Tibial nerve (tissue), 4 donors: Measurements from ENCODE around the gene ZMYND12. TPM values are rescaled to one million over a fixed set of nuclear protein-coding genes. Genes with fewer than 3 reads are reported as not detected.

Source experiments
- DNase-seq, 2 donors: peaks; one replicate each; pipeline ENCODE4 v3.0.0-alpha.2; 2019; ENCODE audit warnings: low spot score in 2 of 2
- H3K27ac ChIP-seq, 4 donors: fragments of 200-600 bp; sonication (generic) in 3 of 4; one replicate each; pipeline ENCODE4 v1.5.1; 2017 to 2019; ENCODE audit warnings: mild to moderate bottlenecking in 1 of 4
- H3K27me3 ChIP-seq, 2 donors: fragments of 200-600 bp; sonication (generic) in 1 of 2; one replicate each; pipeline versions ENCODE4 v1.5.1 to v1.6.0; 2017 to 2019
- H3K36me3 ChIP-seq, 3 donors: fragments of 200-600 bp; sonication (generic); one replicate each; pipeline ENCODE4 v1.5.1; 2018 to 2019
- H3K4me1 ChIP-seq, 4 donors: fragments of 200-600 bp; sonication (generic) in 3 of 4; one replicate each; pipeline ENCODE4 v1.5.1; 2017 to 2019
- H3K4me3 ChIP-seq, 4 donors: fragments of 200-600 bp; sonication (generic) in 3 of 4; one replicate each; pipeline ENCODE4 v1.5.1; 2017 to 2019; ENCODE audit warnings: mild to moderate bottlenecking in 1 of 4, moderate library complexity in 1 of 4
- H3K9me3 ChIP-seq, 4 donors: fragments of 200-600 bp; sonication (generic) in 3 of 4; one replicate each; pipeline ENCODE4 v1.5.1; 2017 to 2019
- CTCF ChIP-seq, 5 experiments: fragments of 200-600 bp in 3 of 5; fragments of 450-650 bp in 2 of 5; sonication (generic) in 3 of 5; IDR thresholded peaks; one replicate each; pipeline ENCODE4 v1.5.1; 2016 to 2019; ENCODE audit warnings: antibody characterized with exemption in 5 of 5, mild to moderate bottlenecking in 3 of 5, moderate library complexity in 2 of 5
- EP300 ChIP-seq, 2 donors: sonication (generic); formaldehyde crosslinking; IDR thresholded peaks; one replicate each; pipeline ENCODE4 v1.6.1; 2017; ENCODE audit warnings: antibody characterized with exemption in 2 of 2, mild to moderate bottlenecking in 1 of 2
- POLR2A ChIP-seq, 2 donors: fragments of 450-650 bp; IDR thresholded peaks; one replicate each; pipeline ENCODE4 v1.6.1; 2017; ENCODE audit warnings: antibody characterized with exemption in 2 of 2, mild to moderate bottlenecking in 2 of 2, moderate library complexity in 2 of 2
- WGBS, 2 donors: methylation state at CpG; one replicate each; pipeline ENCODE4 v1.1.5; 2018; 5-methylcytosine and 5-hydroxymethylcytosine counted together
- total RNA-seq, 4 donors: library from RNA; depleted of rRNA; stranded (reverse); fragments of >200 nt; gene quantifications; one replicate each; pipeline ENCODE4 v1.1.0, GENCODE V29; 2016

Gene ZMYND12
- total RNA-seq, 4 donors from 2014 or later: 0.42 to 2.9 (median 1.3) TPM; not detected in 1

- Histone ChIP-seq H3K4me3 (no peak overlapping the region), H3K27me3 (no peaks in the 10 kb centered on the region), H3K27ac (no peak overlapping the region), H3K4me1 (peaks cover 0 to 16% (median 4%) of the 10 kb centered on the region in 4 donors), H3K36me3 (no peaks in the 10 kb centered on the region), H3K9me3 (no peaks in the 10 kb centered on the region)
- WGBS, 2 donors: 66 to 69% methylated on average over 9 of the region's 9 CpGs
- TF ChIP-seq CTCF (IDR thresholded peaks at IDR 0.05) (no peak), EP300 (IDR thresholded peaks at IDR 0.05) (no peak), POLR2A (IDR thresholded peaks at IDR 0.05) (no peak)
- no peak for DNase-seq
These were observed 33.1 kb downstream of the ZMYND12 start for GRCh38 chr1:42422737-42423136.

GRCh38 chr1:42420911-42421585 lies 34.8 kb downstream of the ZMYND12 start:
- no peaks in the 10 kb centered on the region for H3K27me3 ChIP-seq
- no peak overlapping the region for H3K4me3 ChIP-seq
- no peaks in the 10 kb centered on the region for H3K36me3 ChIP-seq
- H3K27ac ChIP-seq: no peak overlapping the region
- no peaks in the 10 kb centered on the region for H3K9me3 ChIP-seq
- TF ChIP-seq CTCF (IDR thresholded peaks at IDR 0.05): no peak
- TF ChIP-seq POLR2A (IDR thresholded peaks at IDR 0.05): no peak
- TF ChIP-seq EP300 (IDR thresholded peaks at IDR 0.05): no peak
- 13 to 22% methylated on average over 10 of the region's 10 CpGs for WGBS, 2 donors
- H3K4me1 ChIP-seq: peaks cover 0 to 16% (median 4%) of the 10 kb centered on the region in 4 donors
- no peak for DNase-seq

GRCh38 chr1:42420121-42420520 lies 35.7 kb downstream of the ZMYND12 start:
- DNase-seq: no peak
- no peaks in the 10 kb centered on the region for H3K36me3 ChIP-seq
- H3K4me3 ChIP-seq: no peak overlapping the region
- no peaks in the 10 kb centered on the region for H3K9me3 ChIP-seq
- 77 to 80% methylated on average over 7 of the region's 7 CpGs for WGBS, 2 donors
- no peaks in the 10 kb centered on the region for H3K27me3 ChIP-seq
- H3K27ac ChIP-seq: no peak overlapping the region
- TF ChIP-seq EP300 (IDR thresholded peaks at IDR 0.05) (no peak), POLR2A (IDR thresholded peaks at IDR 0.05) (no peak), CTCF (IDR thresholded peaks at IDR 0.05) (no peak)
- H3K4me1 ChIP-seq: peaks cover 0 to 16% (median 4%) of the 10 kb centered on the region in 4 donors

GRCh38 chr1:42419126-42419821 lies 36.5 kb downstream of the ZMYND12 start:
- Histone ChIP-seq H3K27me3 (no peaks in the 10 kb centered on the region), H3K9me3 (no peaks in the 10 kb centered on the region), H3K27ac (no peak overlapping the region), H3K4me1 (peaks cover 0 to 16% (median 4%) of the 10 kb centered on the region in 4 donors), H3K4me3 (no peak overlapping the region), H3K36me3 (no peaks in the 10 kb centered on the region)
- WGBS, 2 donors: 63 to 68% methylated on average over 5 of the region's 5 CpGs
- TF ChIP-seq CTCF (IDR thresholded peaks at IDR 0.05) (no peak), POLR2A (IDR thresholded peaks at IDR 0.05) (no peak), EP300 (IDR thresholded peaks at IDR 0.05) (no peak)
- DNase-seq: no peak

GRCh38 chr1:42418516-42418915 lies 37.3 kb downstream of the ZMYND12 start:
- H3K4me3 ChIP-seq: no peak overlapping the region
- 84 to 94% methylated on average over 1 of the region's 1 CpG for WGBS, 2 donors
- TF ChIP-seq CTCF (IDR thresholded peaks at IDR 0.05) (no peak), EP300 (IDR thresholded peaks at IDR 0.05) (no peak), POLR2A (IDR thresholded peaks at IDR 0.05) (no peak)
- H3K36me3 ChIP-seq: no peaks in the 10 kb centered on the region
- H3K27ac ChIP-seq: no peak overlapping the region
- no peak for DNase-seq
- H3K27me3 ChIP-seq: no peaks in the 10 kb centered on the region
- no peaks in the 10 kb centered on the region for H3K9me3 ChIP-seq
- H3K4me1 ChIP-seq: peaks cover 0 to 16% (median 4%) of the 10 kb centered on the region in 4 donors
